OCI-LY1 (cell line): Measurements from ENCODE around the gene YARS1.

Source experiments
- H2AFZ ChIP-seq: fragments of 200-600 bp; sonication (generic), shearing (Covaris generic); 2 replicates; pipeline ENCODE4 v1.6.0; 2014; ENCODE audit warnings: antibody characterized with exemption, mild to moderate bottlenecking, low read length
- H3F3A ChIP-seq: fragments of 200-600 bp; sonication (generic), shearing (Covaris generic); 2 replicates; pipeline ENCODE4 v1.6.0; 2014; ENCODE audit warnings: mild to moderate bottlenecking, antibody characterized with exemption, low read length, moderate library complexity; ENCODE audit not compliant: insufficient read depth
- H3K27ac ChIP-seq: fragments of 200-600 bp; sonication (generic); 2 replicates; pipeline ENCODE4 v1.5.1; 2014; ENCODE audit warnings: low read length, mixed run types, mild to moderate bottlenecking, low read depth; ENCODE audit not compliant: poor library complexity, severe bottlenecking
- H3K27me3 ChIP-seq: fragments of 200-600 bp; sonication (generic); 2 replicates; pipeline ENCODE4 v1.6.0; 2014; ENCODE audit warnings: antibody characterized with exemption, mild to moderate bottlenecking, low read length, moderate library complexity; ENCODE audit not compliant: insufficient read depth
- H3K36me3 ChIP-seq: fragments of 200-600 bp; sonication (generic); 2 replicates; pipeline ENCODE4 v1.6.1; 2014; ENCODE audit warnings: mild to moderate bottlenecking, antibody characterized with exemption, low read length, moderate library complexity, mixed read lengths; ENCODE audit not compliant: insufficient read depth
- H3K4me1 ChIP-seq: fragments of 200-600 bp; sonication (generic); 2 replicates; pipeline ENCODE4 v1.5.1; 2014; ENCODE audit warnings: mild to moderate bottlenecking, low read length, moderate library complexity; ENCODE audit not compliant: insufficient read depth, severe bottlenecking
- H3K4me2 ChIP-seq: fragments of 200-600 bp; sonication (generic), shearing (Covaris generic); 2 replicates; pipeline ENCODE4 v1.6.1; 2014; ENCODE audit warnings: low read length
- H3K4me3 ChIP-seq: fragments of 200-600 bp; sonication (generic); 2 replicates; pipeline ENCODE4 v1.5.1; 2014; ENCODE audit warnings: low read length, low read depth, mild to moderate bottlenecking, mixed read lengths; ENCODE audit not compliant: poor library complexity, severe bottlenecking
- H3K79me2 ChIP-seq: fragments of 200-600 bp; shearing (Covaris generic); 2 replicates; pipeline ENCODE4 v1.6.1; 2016; ENCODE audit warnings: mixed run types, low read length, mixed read lengths; ENCODE audit not compliant: insufficient read depth
- H3K9ac ChIP-seq: fragments of 200-600 bp; sonication (generic), shearing (Covaris generic); 2 replicates; pipeline ENCODE4 v1.6.1; 2014; ENCODE audit warnings: mild to moderate bottlenecking, low read length, mixed read lengths
- H3K9me2 ChIP-seq: fragments of 200-600 bp; sonication (generic), shearing (Covaris generic); 2 replicates; pipeline ENCODE4 v1.6.1; 2014; ENCODE audit warnings: low read depth, mild to moderate bottlenecking, low read length, mixed read lengths
- H3K9me3 ChIP-seq: fragments of 200-600 bp; shearing (Covaris generic); 2 replicates; pipeline ENCODE4 v1.6.1; 2014; ENCODE audit warnings: low read length, mixed read lengths
- H4K20me1 ChIP-seq: fragments of 200-600 bp; sonication (generic), shearing (Covaris generic); 2 replicates; pipeline ENCODE4 v1.6.0; 2016; ENCODE audit warnings: mild to moderate bottlenecking, low read length; ENCODE audit not compliant: insufficient read depth
- CTCF ChIP-seq: fragments of 200-600 bp; sonication (generic), shearing (Covaris generic); IDR thresholded peaks from 2 replicates; pipeline ENCODE4 v1.5.1; 2017; ENCODE audit warnings: mild to moderate bottlenecking, antibody characterized with exemption, low read length, moderate library complexity, mixed read lengths
- EZH2 ChIP-seq: fragments of 200-600 bp; sonication (generic), shearing (Covaris generic); IDR thresholded peaks from 2 replicates; pipeline ENCODE4 v1.8.0; 2017; ENCODE audit warnings: borderline replicate concordance, mixed run types, mild to moderate bottlenecking, antibody characterized with exemption, low read length, moderate library complexity, mixed read lengths

YARS1 gene

GRCh38 chr1:32758177-32758794, 58.9 kb downstream of the YARS1 start:
- Histone ChIP-seq H3K4me3 (no peak overlapping the region), H3K79me2 (no peaks in the 10 kb centered on the region), H3K9me3 (no peaks in the 10 kb centered on the region), H3F3A (no peaks in the 10 kb centered on the region), H3K36me3 (no peaks in the 10 kb centered on the region), H3K9ac (no peak overlapping the region), H3K27ac (no peak overlapping the region), H3K4me2 (no peak overlapping the region), H2AFZ (no peak overlapping the region), H3K27me3 (peaks cover 12% of the 10 kb centered on the region), H3K9me2 (no peaks in the 10 kb centered on the region), H4K20me1 (no peaks in the 10 kb centered on the region), H3K4me1 (peaks cover 11% of the 10 kb centered on the region)
- TF ChIP-seq EZH2 (no peak), CTCF (no peak)

GRCh38 chr1:32757213-32757895, 59.8 kb downstream of the YARS1 start:
- H3K4me1 ChIP-seq, result peaks cover 12% of the 10 kb centered on the region
- no peak overlapping the region for H3K4me2 ChIP-seq
- TF ChIP-seq CTCF, result no peak
- no peak for TF ChIP-seq EZH2
- no peak overlapping the region for H2AFZ ChIP-seq
- H3K4me3 ChIP-seq, result no peak overlapping the region
- no peaks in the 10 kb centered on the region for H3K36me3 ChIP-seq
- H4K20me1 ChIP-seq, result no peaks in the 10 kb centered on the region
- no peaks in the 10 kb centered on the region for H3F3A ChIP-seq
- no peak overlapping the region for H3K9ac ChIP-seq
- peaks cover 12% of the 10 kb centered on the region for H3K27me3 ChIP-seq
- H3K9me2 ChIP-seq, result no peaks in the 10 kb centered on the region
- H3K9me3 ChIP-seq, result no peaks in the 10 kb centered on the region
- no peaks in the 10 kb centered on the region for H3K79me2 ChIP-seq
- H3K27ac ChIP-seq, result no peak overlapping the region

- peaks cover 12% of the 10 kb centered on the region for H3K4me1 ChIP-seq
- H3K9me3 ChIP-seq, result no peaks in the 10 kb centered on the region
- no peaks in the 10 kb centered on the region for H3K79me2 ChIP-seq
- TF ChIP-seq CTCF (no peak), EZH2 (no peak)
- no peak overlapping the region for H3K4me3 ChIP-seq
- H3K9me2 ChIP-seq, result no peaks in the 10 kb centered on the region
- H3F3A ChIP-seq, result no peaks in the 10 kb centered on the region
- H3K27ac ChIP-seq, result no peak overlapping the region
- H3K4me2 ChIP-seq, result no peak overlapping the region
- H3K36me3 ChIP-seq, result no peaks in the 10 kb centered on the region
- peaks cover 12% of the 10 kb centered on the region for H3K27me3 ChIP-seq
- H4K20me1 ChIP-seq, result no peaks in the 10 kb centered on the region
- H3K9ac ChIP-seq, result no peak overlapping the region
- no peak overlapping the region for H2AFZ ChIP-seq
Measured at GRCh38 chr1:32755810-32756159, 61.4 kb downstream of the YARS1 start.
